ENCODE measurements around the gene GNB1.

GNB1 gene

DNA sequence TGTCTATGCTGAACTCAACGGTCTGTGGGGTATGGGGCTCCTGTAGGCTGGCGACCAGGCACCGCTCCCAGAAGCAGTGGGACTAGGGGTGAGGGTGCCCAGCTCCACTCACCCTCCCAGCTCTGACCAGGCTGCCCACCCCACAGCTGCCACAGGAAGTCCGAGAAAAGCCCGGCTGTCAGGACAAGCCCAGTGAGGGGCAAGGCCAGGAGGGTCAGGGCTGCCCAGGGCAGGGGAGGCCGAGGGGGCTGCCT is 31.7 kb upstream of the GNB1 start:
- no peak for DNase-seq

DNA sequence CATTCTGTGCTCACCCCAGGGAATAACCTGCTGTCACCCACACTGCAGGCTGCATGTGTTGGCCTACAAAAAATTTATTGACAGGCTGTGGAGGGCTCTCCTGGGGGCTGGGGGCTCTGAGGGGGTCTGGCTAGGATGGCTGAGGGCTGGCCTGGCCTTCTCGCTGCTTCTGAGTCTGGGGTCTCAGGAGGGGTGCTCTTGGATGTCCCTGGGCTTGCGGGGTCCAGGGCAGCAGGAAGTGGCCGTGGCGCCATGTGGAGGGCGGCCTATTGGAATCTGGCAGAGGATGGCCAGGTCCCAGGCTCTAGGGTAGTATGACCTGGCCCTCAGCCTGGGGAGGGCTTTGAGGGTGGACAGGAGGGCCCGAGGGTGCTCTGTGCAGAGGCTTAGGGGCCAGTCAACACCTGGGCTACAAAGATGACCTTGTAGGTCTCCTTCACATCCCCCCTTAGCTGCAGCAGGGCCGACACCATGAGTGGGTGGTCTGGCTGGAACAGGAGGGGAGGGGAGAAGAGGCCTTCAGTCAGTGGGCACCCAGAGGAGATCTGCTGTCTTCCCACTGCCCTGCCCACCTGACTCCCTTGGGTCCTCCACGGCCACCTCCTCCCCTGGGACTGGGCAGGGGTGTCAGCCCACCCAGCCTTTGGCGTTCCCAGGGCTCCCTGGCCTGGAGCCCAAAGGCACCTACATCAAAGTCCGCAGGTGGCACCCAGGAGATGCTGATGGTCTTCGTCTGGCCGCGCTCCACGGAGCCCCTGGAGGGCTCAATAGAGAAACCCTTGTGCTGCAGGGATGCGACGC is 31.2 kb upstream of the GNB1 start:
- DNase-seq = no peak

DNA sequence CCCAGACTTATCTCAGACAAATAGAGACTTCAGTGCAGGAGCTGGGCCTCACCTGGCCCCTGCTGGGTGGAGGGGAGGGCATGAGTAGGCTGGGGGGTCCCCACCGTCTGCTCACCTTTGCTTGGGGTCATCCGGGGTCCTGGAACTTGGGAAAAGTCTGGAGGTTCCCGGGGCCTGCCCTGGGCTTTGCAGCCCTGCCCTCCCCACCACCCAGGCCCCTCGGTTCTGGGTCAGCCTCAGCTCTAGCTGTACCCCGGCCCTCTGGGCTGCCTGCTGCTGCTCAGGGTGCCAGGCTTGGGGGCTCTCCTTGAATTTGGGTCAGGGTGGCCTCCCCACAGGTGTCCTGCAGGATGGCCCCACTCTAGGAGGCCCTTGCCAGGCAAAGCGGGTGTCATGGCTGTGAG is 30.6 kb upstream of the GNB1 start:
- no peak for DNase-seq

DNA sequence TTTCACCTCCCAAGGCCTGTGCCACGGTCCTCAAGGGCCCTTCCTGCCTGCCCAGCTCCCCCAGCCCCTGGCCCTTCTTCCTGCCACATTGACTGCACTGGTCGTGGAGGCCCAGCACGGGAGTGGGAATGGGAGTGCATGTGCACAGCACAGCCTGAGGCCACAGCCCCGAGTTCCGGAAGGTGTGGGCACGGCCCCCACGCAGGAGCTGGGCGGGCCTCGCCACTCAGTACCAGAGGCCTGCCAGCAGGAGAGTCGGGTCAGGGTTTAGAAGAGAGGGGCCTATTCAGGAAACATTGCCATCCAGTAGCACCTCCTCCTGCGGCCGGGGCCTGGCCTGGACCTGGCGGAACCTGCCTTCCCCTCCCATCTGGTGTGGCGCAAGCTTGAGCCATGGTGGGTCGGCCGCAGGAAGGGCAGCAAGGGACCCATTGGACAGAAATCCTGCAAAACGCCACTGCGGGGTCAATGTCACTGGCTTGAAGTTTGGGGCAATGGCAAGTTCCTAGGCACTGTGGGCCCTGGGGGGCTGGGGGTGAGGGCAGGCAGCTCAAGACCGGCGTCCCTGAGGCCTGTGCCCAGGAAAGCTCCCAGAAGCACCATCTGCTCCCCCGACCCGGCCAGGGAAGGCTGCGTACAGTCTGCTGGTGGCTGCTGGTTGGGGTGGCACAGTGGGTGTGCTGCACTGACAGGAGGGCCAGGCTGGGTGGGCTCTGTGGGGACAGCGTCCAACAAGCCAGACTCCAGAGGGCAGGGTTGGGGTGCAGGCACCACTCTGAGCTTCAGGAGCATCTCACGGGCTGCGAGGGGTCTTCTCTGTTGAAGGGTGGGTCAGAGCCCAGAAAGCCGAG is 29.9 kb upstream of the GNB1 start:
- DNase-seq = no peak

DNA sequence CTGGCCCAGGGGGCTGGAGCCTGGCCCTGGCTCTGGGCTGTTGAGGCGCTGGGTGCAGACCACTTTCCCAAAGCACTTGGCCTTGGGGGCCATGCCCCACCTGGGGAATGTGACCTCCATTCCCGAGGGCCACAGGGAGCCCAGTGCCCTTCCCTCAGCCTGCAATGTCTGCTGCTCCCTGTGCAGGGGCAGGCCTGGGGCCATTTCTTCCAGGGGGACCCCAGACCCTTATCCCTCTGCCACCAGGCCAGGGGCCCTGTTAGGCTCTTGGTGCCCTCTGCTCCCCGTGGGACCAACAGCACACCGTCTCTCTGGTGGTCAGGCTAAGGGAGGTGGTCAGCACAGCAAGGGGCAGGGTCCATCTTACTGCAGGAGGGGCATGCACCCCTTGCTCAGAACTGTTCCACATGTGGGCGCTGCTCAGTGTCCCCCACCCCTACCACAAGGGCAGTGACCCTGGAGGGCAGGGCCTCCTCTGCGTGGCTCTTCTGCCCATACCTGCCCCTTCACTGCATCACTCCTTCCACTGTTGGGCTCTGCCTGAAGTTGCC is 29.2 kb upstream of the GNB1 start:
- no peak for DNase-seq

DNA sequence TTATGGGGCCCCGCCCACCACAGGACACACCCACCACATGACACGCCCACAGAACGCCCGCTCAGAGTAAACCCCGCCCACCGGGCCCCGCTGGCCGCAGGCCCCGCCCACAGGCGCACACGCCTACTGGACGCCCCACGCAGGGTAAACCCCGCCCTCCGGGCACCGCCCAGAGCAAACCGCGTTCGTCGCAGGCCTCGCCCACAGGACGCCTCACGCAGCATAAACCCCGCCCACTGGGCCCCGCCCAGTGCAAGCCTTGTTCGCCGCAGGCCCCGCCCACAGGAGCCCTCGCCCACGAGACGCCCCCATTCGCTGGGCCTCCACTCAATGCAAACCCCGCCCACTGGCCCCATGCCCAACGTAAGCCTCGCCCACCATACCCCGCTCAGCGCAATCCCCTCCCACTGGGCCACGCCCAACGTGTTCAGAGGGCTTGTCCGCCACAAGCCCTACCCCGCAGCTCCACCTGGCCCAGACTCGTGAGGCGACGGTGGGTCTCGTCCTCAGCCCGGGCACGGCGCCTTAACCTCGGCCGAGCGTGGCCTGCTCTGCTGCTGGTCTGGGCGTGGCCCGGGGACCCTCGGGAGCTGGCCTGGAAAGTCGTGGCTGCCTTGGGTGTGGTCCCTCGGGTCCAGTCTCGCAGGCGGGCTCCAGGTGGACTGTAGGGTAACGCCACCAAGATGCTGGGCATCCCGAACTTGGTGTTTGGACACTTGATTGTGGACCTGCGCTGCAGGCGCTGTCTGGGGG is 28.6 kb upstream of the GNB1 start:
- DNase-seq = peak; percentile 98

DNA sequence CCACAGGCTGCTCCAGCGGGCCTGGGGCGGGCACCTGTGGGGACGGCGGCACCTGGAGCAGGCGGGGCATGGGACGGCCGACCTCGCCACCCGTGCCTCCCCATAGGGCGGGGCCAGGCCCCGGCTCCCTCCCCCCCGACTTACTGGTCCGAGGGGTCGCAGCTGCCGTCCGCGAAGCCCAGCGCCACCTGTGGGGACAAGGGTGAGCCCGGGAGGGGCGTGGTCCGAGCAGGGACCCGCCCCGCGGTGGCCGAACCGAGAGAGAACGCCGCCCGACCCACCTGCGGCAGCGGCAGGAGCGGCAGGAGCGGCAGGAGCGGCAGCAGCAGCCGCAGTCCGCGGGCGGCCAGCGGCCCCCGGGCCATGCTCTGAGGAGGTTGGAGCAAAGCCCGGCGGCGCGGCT is 28.0 kb upstream of the GNB1 start, which contains the start of gene TMEM52:
Gene TMEM52, minus strand, starts transcription at position 379 of the 403 bp plus-strand sequence. Its CDS starts 14 bp downstream, at position 365.
- no peak for DNase-seq

DNA sequence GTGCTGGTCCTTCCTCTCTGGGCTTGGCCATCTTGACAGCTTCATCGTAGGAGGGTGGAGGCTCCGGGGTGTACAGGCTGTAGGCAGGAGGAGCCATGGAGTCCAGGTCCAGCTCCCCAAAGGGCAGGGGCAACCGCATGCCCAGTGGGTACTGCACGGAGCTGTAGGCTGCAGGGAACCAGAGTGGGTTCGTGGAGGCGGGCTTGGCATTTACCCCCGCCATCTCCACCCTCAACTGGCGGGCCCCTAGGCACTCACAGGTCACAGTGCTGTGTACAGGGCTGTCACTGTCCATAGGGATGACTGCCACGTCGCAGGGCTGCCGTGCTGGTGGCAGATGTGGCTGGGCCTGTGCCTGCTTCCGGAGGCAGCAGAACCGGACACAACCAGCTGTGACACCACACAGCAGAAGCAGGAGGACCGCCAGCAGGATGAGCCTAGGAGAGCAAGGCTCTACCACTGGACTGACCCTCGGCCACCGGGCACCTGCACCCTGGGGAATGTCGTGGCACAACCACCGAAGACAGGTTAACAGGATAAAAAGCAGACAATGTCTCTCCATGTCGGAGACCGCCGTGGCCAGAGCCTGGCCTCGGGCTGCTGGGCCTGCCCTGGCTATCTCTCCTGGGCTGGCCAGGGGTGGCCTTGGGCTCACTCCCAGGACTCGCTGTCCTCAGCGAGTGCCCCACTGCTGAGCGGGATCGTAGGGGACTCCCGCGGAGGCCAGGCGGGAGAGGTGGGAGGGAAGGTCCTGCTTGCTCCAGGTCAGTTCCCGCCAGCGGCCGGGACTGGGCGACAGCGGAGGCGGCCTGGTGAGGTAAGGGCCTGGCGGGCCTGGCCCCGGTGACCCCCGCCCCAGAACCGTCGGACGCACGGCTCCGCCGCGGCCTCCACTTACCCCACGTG is 27.4 kb upstream of the GNB1 start:
- DNase-seq = no peak

DNA sequence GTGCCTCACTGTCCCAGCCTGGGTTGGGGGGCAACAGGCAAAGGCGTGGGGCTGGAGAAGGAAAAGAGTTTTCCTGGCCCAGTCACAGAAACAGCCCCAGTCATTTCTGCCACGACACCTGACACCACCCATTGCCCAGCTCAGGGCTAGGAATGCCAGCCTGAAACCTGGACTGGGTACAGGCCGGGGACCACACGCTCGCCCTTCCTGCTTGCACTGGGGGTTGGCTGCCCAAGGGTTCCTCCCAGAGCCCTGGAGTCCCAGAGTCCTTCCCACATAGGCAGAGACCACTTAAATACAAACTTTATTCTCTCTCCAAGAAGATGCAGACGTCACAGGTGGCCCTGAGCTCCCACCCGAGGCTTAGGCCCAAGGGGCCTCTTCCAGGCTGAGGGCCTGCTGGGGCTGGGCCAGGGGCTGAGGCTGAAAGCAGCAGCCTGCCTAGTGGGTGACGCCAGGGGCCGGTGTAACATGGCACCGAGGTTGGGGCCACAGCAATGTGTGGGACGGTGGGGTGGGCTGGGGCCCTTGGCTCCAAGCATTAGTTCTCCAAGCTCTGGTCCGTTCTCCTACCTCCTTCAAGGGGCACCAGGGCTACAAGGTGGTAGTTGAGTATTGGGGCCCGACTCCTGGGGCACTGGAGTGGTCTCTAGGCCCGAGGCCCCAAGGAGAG is 26.6 kb upstream of the GNB1 start:
- DNase-seq = no peak

DNA sequence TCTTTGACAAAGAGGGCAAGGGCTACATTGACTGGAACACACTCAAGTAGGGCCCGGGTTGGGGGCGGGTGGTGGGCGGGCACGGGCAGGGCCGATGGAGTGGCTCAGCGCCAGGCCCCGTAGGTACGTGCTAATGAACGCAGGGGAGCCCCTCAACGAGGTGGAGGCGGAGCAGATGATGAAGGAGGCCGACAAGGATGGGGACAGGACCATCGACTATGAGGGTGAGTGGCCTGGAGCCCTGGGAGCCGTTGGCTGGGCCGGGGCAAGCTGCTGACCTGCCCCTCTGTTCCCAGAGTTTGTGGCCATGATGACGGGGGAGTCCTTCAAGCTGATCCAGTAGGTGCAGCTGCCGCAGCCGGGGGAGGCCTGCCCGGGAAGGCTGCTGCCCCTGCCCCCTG is 26.0 kb upstream of the GNB1 start:
- DNase-seq = no peak

DNA sequence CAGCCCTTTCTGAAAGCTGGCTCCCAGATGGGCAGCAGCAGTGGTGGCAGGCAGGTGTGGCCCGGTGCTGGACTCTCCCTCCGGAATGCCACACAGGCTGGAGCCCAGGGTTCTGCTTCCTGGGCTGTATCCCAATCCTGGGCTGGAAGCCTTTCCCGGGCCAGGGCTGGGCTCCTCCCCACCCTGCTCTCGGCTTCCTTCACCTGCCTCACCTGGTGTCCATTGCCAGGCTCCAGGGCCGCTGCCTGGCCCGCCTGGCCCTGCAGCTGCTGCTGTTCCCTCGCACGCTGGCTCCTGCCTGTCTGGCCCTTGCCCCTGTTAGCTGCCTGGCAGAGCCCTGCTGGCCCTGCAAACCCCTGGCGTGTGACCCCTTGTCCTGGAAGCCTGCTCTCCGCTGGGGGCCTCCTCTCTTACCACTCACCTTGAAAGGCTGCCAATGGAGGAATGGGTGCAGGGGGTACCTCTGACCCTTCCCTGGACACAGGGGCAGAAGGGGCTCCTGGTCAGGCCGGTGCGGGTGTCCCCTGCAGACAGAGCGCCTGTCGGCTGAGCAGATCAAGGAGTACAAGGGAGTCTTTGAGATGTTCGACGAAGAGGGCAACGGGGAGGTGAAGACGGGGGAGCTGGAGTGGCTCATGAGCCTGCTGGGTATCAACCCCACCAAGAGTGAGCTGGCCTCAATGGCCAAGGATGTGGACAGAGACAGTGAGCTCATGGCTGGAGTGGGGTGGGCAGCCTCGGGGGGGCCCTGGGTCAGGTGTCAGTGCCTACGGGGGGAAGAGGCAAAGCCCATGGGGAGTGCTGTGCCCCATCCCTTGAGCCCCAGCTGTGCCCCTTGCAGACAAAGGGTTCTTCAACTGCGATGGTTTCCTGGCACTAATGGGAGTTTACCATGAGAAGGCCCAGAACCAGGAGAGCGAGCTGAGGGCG is 25.3 kb upstream of the GNB1 start:
- DNase-seq = no peak

DNA sequence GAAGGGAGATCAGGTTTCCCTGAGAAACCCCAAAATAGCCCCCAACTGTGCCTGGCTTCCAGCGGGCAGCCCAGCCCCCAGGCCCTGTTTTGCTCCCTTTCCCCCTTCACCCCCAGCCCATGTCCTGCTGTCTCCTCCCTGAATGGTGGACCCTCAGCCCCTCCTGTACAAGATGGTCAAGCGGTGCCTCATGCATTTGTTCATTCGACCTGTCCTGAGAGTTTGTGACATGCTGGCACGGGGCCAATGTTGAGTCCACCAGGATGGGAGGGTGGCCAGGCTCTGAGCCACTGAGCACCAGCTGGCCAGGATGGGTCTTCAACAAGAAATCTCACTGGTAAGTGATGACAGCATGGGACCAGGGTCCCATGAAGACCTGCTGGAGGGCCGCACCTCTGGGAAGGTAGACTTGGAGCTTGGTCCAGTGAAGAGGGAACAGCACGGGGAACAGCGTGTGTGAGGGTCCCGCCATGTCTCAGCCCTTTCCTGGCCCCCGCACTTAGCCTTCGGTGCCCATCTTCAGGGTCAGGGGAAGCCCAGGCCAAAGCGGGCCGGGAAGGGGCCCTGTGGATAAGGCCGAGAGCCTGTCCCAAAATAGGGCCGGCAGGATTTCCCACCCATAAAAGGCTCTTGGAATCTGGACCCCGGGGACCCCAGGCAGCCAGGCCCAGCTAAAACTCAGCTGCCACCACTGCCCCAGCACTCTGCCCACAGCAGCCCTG is 24.2 kb upstream of the GNB1 start, which contains the start of gene CALML6:
Gene CALML6, plus strand, starts transcription at position 290 of the 722 bp plus-strand sequence. Its CDS starts 21 bp downstream, at position 311.
- no peak for DNase-seq

DNA sequence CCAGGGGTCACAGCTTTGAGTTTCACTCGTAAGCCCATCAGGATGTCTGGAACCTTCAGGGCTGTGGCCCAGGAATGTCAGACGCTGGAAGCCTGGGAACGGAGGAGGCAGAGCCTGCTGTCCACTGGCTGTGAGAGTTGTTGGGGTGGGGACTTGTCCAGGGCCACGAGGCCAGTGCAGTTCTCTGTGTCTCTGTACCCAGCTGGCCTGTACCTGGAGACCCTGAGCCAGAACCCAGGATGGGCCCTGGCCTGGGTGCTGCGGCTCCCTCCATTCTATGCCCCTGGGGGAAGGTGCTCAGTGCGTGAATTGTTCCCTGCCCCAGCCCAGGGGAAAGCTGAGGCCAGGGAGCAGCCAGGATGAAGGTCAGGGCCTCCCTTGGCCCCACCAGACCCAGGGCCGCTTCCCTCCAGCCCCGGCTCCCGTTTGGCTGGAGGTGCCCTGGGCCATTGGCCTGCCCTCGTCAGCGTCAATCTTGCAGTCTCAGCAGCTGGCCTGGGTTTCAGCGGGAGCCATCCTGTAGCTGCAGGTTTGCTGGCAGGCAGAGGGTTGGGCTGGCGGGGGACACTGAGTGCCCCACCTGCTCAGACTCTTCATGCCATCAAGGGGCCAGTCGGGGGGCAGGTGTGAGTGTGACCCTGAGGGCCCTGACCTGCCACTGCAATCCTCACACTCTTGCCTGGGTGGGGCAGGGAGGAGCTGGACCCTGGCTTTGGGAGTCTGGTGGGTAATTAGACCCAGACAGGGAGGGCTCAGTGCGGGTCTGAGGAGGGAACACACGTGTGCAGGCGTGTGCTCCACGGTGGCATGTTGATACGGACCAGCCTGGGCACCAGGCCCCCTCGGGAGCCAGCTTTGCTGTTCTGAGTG is 23.4 kb upstream of the GNB1 start:
- DNase-seq = no peak

DNA sequence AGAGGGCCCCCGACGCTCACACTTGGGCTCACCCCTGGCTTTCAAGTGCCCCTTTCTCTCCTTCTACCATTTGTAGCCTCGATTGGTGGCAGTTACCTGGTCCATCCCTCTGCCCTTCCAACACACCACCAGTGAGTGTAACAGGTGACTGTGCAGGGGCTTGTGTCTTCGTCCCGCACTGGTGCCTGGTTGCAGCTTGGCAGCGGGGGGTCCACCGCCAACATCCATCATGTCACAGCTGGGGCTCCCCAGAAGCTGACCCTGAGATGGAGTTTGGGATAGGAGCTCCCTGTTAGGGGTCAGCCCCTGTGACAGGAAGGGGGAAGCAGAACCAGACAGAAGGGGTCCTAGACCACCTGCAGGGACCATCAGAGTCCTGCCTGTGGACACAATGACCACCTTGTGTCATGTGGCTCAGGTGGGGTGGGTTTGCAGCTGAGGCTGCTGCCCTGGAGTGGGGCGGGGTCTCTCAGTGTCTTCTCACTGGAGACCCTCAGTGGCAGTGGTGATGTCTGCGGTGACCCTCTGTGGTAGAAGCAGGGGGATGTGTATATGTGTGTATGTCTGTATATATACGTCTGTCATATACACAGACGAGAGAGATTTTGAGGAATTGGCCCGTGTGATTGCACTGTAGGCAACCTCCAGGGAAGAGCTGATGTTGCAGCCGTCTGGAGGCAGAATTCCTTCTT is 20.6 kb upstream of the GNB1 start:
- DNase-seq = no peak

DNA sequence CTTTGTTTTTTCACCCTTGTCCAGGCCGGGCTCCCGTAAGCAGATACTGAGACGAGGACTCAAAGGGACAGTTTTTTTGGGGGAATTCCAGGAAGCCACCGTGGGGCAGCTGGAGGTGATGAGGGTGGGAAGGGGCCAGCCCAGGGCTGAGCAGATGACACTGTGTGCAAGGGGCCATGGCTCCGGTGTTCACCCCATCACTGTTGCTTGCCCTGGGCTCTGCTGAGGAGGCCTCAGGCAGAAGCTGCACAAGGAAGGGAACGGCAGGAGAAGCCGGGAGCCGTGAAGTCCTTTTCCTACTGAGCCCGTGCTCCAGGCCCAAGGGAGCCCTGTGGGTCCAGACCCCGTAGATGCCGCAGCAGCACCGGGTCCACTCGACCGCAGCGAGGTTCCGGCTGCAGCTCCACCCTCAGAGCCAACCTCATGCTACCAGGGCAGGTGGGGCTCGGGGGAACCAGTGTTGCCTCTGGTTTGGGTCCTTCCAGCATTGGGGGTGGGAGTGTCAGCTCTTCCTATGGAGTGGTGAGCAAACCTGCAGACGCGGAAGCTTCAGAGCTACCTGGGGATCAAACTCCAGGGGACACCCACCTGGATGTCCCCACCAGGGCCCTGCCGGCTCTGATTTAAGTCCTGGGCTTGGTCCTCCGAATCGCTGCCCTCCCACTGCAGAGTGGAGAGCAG is 19.9 kb upstream of the GNB1 start:
- no peak for DNase-seq

DNA sequence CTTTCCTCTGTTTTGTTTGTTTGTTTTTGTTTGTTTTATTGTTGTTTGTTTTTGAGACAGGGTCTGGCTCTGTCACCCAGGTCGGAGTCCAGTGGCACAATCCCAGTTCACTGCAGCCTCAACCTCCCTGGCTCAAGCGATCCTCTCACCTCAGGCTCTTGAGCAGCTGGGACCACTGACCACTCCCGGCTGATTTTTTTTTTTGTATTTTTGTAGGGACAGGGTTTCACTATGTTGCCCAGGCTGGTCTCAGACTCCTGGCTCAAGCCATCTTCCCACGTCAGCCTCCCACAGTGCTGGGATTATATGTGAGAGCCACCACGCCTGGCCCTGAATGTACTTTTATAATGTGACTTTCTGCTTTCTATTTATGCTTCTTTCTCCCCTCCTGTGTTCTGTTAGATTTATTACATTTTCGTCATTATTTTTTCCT is 19.2 kb upstream of the GNB1 start:
- DNase-seq = no peak

DNA sequence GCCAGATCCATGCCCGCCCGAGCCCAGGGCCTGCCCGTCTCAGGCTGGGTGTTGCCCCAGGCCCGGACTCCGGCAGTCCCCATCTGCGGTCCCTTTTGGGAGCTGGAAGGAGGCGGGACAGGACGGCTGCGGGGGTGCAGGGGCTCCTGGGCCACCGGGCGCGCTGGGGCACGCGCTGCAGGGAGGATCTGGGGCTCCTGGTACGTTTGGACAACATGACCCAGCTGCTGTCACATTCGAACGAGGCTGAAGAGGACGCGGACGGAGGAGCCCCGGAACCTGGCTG is 17.6 kb upstream of the GNB1 start:
- no peak for DNase-seq
